ENCODE results near the gene ALOX5.
A peak's percentile ranks its signal among the peaks of the same experiment; 100 is the strongest.
"Not testable (repeated sequence)": the region's sequence is repeated elsewhere in the genome, so short reads cannot be mapped to it uniquely, and the experiment has no call there.

ALOX5 gene

DNA sequence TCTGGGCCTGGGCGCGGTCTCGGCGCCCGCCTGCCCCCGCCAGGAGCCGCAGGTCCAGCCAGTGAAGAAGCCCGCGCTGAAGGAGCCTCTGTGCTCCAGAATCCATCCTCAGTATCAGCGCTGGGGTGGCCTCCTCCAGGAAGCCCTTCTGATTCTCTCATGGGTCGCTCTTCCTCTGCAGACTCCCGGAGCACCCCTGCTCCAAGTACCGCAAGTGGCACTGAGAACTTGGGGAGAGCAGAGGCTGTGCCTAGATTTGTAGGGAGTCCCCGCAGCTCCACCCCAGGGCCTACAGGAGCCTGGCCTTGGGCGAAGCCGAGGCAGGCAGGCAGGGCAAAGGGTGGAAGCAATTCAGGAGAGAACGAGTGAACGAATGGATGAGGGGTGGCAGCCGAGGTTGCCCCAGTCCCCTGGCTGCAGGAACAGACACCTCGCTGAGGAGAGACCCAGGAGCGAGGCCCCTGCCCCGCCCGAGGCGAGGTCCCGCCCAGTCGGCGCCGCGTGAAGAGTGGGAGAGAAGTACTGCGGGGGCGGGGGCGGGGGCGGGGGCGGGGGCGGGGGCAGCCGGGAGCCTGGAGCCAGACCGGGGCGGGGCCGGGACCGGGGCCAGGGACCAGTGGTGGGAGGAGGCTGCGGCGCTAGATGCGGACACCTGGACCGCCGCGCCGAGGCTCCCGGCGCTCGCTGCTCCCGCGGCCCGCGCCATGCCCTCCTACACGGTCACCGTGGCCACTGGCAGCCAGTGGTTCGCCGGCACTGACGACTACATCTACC, at the start of gene ALOX5:
TSS of gene ALOX5 (plus strand) at position 641 of the 774 bp plus-strand sequence. CDS start at position 705, 64 bp downstream.
- peak; percentile 14 for DNase-seq

DNA sequence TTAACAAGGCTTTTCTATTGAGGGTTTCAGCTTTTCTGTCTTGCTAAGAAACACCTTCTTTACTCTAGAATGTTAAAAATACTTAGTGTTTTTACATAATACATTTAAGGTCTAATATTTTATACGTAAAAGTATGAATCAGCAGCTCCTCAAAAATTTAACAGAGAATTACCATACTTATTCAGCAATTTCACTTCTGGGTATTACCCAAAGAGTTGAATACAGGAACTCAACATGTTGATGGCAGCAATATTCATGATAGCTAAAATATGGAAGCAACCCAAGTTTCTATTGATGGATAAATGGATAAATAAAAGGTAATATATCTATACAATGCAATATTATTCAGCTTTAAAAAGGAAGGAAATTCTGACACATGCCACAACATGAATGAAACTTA, 48.9 kb upstream of the ALOX5 start:
- DNase-seq, result no peak

DNA sequence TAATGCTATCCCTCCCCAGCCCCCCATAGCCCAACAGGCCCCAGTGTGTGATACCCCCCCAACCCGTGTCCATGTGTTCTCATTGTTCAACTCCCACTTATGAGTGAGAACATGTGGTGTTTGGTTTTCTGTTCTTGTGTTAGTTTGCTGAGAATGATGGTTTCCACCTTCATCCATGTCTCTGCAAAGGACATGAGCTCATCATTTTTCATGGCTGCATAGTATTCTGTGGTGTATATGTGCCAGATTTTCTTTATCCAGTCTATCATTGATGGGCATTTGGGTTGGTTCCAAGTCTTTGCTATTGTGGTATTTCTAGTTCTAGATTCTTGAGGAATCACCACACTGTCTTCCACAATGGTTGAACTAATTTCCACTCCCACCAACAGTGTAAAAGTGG, 47.2 kb upstream of the ALOX5 start:
- not testable (repeated sequence) for DNase-seq

DNA sequence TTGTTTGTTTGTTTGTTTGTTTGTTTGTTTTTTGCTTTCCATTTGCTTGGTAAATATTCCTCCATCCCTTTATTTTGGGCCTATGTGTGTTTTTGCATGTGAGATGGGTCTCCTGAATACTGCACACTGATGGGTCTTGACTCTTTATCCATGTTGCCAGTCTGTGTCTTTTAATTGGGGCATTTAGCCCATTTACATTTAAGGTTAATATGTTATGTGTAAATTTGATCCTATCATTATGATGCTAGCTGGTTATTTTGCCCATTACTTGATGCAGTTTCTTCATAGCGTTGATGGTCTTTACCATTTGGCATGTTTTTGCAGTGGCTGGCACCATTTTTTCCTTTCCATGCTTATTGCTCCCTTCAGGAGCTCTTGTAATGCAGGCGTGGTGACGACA, 42.2 kb upstream of the ALOX5 start:
- DNase-seq, result not testable (repeated sequence)

DNA sequence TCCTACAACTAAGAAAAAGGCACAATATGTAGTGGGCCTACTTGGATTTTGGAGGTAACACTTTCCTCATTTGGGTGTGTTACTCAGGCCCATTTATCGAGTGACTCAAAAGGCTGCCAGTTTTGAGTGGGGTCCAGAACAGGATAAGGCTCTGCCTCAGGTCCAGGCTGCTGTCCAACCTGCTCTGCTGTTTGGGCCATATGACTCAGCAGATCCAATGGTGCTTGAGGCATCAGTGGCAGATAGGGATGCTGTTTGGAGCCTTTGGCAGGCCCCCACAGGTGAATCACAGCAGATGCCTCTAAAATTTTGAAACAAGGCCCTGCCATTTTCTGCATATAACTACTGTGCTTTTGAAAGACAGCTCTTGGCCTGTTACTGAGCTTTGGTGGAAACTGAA, 34.1 kb upstream of the ALOX5 start:
- no peak for DNase-seq

DNA sequence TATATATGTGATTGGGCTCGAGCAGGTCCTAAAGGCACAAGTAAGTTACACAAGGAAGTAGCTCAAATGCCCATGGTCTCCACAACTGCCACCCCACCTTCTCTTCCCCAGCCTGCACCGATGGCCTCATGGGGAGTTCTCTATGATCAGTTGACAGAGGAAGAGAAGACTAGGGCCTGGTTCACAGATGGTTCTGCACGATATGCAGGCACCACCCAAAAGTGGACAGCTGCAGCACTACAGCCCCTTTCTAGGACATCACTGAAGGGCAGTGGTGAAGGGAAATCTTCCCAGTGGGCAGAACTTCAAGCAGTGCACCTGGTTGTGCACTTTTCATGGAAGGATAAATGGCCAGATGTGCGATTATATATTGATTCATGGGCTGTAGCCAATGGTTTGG, 33.6 kb upstream of the ALOX5 start:
- not testable (repeated sequence) for DNase-seq

DNA sequence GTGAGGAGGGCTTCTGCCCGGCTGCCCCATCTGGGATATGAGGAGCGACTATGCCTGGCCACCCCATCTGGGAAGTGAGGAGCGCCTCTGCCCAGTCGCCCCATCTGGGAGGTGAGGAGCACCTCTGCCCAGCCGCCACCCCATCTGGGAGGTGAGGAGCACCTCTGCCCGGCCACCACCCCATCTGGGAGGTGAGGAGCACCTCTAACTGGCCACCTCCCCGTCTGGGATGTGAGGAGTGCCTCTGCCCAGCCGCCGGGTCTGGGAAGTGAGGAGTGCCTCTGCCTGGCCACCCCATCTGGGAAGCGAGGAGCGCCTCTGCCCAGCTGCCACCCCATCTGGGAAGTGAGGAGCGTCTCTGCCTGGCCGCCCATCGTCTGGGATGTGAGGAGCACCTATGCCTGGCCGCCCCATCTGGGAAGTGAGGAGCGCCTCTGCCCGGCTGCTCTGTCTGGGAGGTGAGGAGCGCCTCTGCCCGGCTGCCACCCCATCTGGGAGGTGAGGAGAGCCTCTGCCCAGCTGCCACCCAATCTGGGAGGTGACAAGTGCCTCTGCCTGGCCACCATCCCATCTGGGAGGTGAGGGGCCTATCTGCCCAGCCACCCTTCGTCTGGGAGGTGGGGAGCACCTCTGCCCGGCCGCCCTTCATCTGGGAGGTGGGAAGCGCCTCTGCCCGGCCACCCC, 27.2 kb upstream of the ALOX5 start:
- not testable (repeated sequence) for DNase-seq

DNA sequence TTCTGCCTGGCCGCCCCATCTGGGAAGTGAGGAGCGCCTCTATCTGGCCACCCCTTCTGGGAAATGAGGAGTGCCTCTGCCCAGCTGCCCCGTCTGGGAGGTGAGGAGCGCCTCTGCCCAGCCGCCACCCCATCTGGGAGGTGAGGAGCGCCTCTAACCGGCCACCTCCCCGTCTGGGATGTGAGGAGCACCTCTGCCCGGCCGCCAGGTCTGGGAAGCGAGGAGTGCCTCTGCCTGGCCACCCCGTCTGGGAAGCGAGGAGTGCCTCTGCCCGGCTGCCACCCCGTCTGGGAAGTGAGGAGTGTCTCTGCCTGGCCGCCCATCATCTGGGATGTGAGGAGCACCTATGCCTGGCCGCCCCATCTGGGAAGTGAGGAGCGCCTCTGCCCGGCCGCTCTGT, 26.6 kb upstream of the ALOX5 start:
- DNase-seq, result not testable (repeated sequence)

DNA sequence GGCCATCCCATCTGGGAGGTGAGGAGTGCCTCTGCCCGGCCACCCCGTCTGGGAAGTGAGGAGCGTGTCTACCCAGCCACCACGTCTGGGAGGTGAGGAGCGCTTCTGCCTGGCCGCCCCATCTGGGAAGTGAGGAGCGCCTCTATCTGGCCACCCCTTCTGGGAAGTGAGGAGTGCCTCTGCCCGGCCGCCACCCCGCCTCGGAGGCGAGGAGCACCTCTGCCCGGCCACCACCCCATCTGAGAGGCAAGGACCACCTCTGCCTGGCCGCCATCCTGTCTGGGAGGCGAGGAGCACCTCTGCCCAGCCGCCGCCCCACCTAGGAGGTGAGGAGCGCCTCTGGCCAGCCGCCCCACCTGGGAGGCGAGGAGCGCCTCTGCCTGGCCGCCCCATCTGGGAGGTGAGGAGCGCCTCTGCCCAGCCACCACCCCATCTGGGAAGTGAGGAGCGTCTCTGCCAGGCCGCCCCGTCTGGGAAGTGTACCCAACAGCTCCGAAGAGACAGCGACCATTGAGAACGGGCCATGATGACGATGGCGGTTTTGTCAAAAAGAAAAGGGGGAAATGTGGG, 25.7 kb upstream of the ALOX5 start:
- not testable (repeated sequence) for DNase-seq

DNA sequence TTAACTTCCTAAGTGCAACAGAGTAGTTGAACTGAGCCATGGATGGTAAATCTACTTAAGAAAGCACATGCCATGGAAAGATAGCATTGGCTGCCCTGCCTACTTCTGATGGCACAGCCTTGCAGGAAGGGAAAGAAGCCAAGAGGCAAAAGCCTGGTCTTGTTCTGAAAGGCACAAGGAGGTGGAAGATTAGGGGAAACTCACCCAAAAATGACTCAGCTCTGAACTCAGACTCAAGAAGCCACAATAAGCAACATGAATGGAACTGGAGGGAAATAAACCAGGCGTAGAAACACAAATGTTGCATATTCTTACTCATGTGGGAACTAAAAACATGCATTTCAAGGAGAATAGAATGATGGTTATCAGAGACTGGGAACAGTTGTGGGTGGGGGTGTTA, 20.8 kb upstream of the ALOX5 start:
- DNase-seq, result no peak

DNA sequence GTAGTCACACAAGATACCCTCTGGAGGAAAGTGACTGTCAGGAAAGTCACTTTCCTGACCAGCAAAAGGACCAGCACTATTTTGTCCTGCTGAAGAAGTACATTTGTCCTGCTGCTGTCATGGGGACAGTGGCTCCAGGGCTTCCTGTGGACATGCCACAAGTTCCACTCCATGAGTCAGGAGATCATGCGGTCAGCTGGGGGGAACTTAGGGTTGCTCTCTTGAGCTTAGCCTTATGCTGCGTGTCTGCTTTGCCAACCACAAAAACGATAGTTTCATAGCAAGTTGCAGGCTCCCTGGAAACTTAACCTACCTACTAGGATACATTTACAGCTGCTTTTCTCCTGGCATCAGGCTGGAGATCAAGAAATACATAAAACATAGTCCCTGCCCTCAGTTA, 19.8 kb upstream of the ALOX5 start:
- no peak for DNase-seq

DNA sequence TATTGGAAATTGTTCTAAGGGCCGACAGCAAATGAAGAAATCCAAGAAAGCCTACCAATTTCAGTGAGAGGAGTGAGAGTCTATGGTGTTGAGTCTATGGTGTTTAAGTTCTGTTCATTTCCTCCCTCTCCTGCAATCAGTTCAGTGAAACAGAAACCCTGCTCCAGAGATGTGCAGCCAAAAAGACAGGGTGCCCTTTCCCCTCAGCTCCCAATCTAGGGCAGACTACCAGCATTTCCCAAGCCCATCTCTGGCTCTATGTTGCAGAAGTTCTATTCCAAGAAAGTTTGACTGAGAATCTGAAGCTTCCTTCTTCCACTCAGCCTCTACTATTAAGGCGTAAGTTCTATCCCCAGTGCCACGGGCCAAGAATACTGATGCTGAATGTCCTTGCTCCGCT, 18.5 kb upstream of the ALOX5 start:
- no peak for DNase-seq

DNA sequence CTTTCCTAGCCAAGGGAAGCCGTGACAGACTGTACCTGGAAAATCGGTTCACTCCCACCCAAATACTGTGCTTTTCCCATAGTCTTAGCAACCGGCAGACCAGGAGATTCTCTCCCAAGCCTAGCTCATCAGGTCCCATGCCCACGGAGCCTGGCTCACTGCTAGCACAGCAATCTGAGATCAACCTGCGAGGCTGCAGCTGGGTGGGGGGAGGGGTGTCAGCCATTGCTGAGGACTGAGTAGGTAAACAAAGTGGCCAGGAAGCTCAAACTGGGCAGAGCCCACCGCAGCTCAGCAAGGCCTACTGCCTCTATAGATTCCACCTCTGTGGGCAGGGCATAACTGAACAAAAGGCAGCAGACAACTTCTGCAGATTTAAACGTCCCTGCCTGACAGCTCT, 15.1 kb upstream of the ALOX5 start:
- not testable (repeated sequence) for DNase-seq

DNA sequence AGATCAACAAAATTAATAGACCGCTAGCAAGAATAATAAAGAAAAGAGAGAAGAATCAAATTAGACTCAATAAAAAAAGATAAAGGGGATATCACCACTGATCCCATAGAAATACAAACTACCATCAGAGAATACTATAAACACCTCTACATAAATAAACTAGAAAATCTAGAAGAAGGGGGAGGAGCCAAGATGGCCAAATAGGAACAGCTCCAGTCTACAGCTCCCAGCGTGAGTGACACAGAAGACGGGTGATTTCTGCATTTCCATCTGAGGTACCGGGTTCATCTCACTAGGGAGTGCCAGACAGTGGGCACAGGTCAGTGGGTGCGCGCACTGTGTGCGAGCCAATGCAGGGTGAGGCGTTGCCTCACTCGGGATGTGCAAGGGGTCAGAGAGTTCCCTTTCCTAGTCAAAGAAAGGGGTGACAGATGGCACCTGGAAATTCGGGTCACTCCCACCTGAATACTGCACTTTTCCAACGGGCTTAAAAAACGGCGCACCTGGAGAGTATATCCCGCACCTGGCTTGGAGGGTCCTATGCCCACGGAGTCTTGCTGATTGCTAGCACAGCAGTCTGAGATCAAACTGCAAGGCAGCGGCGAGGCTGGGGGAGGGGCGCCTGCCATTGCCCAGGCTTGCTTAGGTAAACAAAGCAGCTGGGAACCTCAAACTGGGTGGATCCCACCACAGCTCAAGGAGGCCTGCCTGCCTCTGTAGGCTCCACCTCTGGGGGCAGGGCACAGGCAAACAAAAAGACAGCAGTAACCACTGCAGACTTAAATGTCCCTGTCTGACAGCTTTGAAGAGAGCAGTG, 11.8 kb upstream of the ALOX5 start:
- not testable (repeated sequence) for DNase-seq

DNA sequence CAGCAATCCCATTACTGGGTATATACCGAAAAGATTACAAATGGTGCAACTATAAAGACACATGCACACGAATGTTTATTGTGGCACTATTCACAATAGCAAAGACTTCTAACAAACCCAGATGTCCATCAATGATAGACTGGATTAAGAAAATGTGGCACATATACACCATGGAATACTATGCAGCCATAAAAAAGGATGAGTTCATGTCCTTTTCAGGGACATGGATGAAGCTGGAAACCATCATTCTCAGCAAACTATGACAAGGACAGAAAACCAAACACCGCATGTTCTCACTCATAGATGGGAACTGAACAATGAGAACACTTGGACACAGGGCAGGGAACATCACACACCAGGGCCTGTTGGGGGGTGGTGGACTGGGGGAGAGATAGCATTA, 6.4 kb upstream of the ALOX5 start:
- DNase-seq, result not testable (repeated sequence)

DNA sequence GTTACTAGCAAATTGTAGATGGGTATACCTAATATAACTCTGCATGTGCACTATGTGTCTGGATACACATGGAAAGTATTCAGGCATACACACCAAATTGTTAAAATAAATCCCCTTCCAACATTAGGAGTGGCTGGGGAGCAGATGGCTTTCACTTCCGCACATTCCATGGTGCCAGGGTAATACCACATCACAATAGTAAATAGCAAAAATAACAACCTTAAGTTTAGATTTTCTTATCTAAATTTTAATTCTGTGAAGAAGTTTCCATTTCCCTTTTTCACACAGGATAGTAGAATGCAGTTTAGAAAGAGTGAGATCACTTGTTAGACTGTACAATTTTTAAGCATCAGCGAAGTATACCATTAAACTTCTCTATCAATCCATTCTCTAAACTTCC, 5.8 kb upstream of the ALOX5 start:
- no peak for DNase-seq

DNA sequence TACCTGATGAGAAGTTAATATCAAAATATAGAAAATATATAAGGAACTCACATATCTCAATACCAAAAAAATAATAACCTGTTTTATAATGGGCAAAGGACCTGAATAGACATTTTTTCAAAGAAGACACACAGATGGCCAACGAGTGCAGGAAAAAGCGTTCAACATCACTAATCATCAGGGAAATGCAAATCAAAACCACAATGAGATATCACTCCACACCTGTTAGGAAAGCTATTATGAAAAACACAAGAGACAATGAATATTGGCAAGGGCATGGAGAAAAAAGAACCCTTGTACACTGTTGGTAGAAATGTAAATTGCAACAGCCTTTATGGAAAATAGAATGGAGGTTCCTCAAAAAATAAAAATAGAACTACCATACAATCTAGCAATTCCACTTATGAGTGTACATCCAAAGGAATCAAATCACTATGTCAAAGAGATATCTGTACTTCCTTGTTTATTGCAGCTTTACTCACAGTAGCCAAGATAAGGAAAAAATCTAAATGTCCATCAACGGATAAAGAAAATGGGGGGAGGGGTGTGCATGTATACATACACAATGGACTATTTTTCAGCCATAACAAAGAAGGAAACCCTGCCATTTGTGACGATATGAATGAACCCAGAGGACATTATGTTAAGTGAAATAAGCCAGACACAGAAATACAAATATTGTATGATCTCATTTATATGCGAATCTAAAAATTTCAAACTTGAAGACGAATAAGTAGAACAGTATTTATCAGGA, 3.6 kb upstream of the ALOX5 start:
- DNase-seq, result no peak

DNA sequence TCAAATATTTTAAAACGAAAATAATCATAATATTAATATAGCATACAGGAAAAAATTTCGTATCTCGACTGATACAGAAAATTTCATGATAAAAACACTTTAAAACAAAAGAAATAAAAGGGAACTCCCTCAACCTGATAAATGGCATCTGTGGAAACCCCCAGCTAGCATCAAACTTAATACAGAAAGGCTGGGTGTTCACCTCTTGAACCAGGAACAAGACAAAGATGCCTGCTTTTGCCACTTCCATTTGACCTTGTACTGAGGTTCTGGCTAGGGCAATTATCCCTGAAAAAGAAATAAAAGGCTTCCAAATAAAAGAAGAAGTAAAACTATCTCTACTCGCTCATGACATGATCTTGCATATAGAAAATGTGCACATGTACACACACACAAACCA, 2.5 kb upstream of the ALOX5 start:
- DNase-seq, result no peak

DNA sequence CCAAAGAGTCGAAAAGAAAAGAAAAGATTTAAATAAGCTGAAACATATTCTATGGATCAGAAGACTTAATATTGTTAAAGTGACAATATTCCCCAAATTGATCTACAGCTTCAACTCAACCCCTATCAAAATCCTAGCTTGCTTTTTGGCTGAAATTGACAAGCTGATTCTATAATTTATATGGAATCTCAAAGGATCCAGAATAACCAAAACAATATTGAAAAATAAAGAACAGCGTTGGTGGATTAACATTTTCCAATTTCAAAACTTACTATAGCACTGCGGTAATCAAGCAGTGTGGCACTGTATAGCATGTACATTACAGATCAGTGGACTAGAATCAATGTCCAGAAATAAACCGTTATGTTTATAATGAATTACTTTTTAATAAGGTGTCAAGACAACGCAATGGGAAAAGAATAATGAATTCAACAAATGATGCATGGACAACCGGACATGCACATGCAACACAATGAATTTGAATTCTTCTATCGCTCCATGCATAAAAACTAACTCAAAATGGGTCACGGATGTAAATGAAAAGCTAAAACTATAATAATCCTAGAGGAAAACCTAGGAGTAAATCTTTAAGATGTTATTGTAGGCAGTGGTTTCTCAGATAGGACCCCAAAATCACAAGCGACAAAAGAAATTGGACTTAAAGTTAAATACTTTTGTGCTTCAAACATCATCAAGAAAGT, 1.6 kb upstream of the ALOX5 start:
- no peak for DNase-seq

DNA sequence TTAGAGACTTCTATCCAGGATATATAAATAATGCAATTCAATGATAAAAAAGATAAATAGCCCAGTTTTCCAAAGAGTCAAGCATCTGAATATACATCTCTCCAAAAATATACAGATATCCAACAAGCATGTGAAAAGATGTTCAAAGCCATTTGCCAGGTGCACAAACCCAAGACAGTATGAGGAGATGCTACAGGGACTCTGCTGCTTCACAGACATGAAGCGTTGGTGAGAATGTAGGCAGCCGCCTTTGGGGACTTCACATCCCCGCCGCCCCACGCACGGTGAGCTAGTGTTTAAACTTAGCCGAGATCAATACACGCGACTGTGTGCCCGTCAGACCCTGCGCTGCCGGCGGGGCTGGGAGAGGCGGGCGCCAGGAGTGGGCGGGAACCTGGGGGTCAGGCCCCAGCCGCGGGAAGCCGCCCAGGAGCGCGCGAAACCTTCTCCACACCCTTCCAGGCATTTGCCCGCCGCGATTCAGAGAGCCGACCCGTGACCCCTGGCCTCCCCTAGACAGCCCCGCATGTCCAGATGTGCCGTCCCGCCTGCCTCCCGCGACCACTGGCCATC, 927 bp upstream of the ALOX5 start:
- DNase-seq, result peak; percentile 2

DNA sequence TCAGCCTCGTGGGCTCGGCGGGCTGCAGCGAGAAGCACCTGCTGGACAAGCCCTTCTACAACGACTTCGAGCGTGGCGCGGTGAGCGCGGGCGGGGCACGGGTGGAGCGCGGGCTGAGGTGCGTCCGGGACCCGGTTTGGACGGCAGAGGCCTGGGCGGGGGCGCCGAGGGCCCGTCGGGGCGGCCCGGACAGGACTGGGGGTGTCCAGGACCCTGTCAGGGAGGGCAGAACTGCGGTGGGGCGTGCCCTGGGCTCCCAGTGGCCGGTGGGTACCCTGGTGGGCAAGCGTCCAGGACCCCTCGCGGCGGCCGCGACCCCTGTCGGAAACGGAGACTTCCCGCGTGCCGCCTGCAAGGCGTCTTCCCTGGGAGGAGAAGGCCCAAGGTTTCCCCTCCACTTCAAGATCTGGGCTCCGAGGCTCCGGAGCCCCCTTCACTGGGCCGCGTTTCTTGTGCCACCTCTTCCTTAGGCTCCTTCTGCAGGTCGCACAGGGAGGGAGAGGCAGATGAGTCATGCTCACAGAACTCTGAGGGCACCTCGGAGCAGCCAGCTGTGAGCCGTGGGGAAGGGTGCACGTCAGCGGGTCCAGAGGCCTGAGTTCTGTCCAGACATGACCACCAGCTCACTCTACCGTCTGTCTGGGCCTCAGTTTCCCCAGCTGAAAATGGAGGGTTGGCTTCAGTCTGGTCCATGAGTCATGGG, 485 bp downstream of the ALOX5 start:
- DNase-seq, result no peak

Data from NCI-H1694 (cell line).